Stimulated activated naive B cell treated with anti-CD40 and anti-IgM and Interleukin-4, amounts not matched to agents 10 μg/mL and 1 μg/mL and 100 μg/mL, for 72 hours (primary cell): ENCODE measurements around the gene CAMTA1.

Experiments
- ATAC-seq, 2 donors: fragments of 150-1000 bp; cut with Tn5 transposase; replicated peaks; 2 replicates each; pipeline ENCODE4 v1.10.0; 2021; ENCODE audit warnings: moderate library complexity in 1 of 2
- DNase-seq: peaks from one replicate; pipeline ENCODE4 v3.0.0; 2021
- H3K27ac Mint-ChIP-seq: one replicate; pipeline ENCODE4 v1.8.0; 2022; ENCODE audit warnings: mild to moderate bottlenecking, mixed read lengths
- H3K27me3 Mint-ChIP-seq, 2 donors: one replicate each; pipeline ENCODE4 v1.8.0; 2022; ENCODE audit warnings: mixed read lengths in 2 of 2
- H3K36me3 Mint-ChIP-seq, 2 donors: one replicate each; pipeline ENCODE4 v1.8.0; 2022; ENCODE audit warnings: mixed read lengths in 2 of 2, mild to moderate bottlenecking in 1 of 2
- H3K4me1 Mint-ChIP-seq, 2 donors: one replicate each; pipeline ENCODE4 v1.8.0; 2022; ENCODE audit warnings: mixed read lengths in 2 of 2, mild to moderate bottlenecking in 1 of 2
- H3K4me3 Mint-ChIP-seq, 2 donors: one replicate each; pipeline ENCODE4 v1.8.0; 2022; ENCODE audit warnings: mild to moderate bottlenecking in 2 of 2, mixed read lengths in 2 of 2, moderate library complexity in 1 of 2
- H3K9me3 Mint-ChIP-seq, 2 donors: one replicate each; pipeline ENCODE4 v1.8.0; 2022; ENCODE audit warnings: mixed read lengths in 2 of 2, mild to moderate bottlenecking in 1 of 2

The CAMTA1 gene

GRCh38 chr1:7303554-7304317 is 518.5 kb downstream of the CAMTA1 start:
- no peak for ATAC-seq
- H3K27me3 Mint-ChIP-seq, result peaks cover 6 to 13% of the 10 kb centered on the region in 2 donors
- no peak overlapping the region for H3K27ac Mint-ChIP-seq
- no peak overlapping the region for H3K4me3 Mint-ChIP-seq
- no peak for DNase-seq
- H3K4me1 Mint-ChIP-seq, result no peaks in the 10 kb centered on the region
- H3K36me3 Mint-ChIP-seq, result no peaks in the 10 kb centered on the region
- peaks cover 6 to 8% of the 10 kb centered on the region in 2 donors for H3K9me3 Mint-ChIP-seq

- Mint-ChIP-seq H3K4me3 (no peak overlapping the region), H3K27ac (no peak overlapping the region), H3K4me1 (no peaks in the 10 kb centered on the region), H3K27me3 (peaks cover 5 to 29% of the 10 kb centered on the region in 2 donors), H3K36me3 (no peaks in the 10 kb centered on the region), H3K9me3 (peaks cover under 1 to 3% of the 10 kb centered on the region in 2 donors)
- no peak for DNase-seq
- ATAC-seq, result no peak
These were observed 527.9 kb downstream of the CAMTA1 start for GRCh38 chr1:7313081-7313546.

GRCh38 chr1:7313826-7314225 is 528.6 kb downstream of the CAMTA1 start:
- Mint-ChIP-seq H3K27ac (no peak overlapping the region), H3K4me1 (no peaks in the 10 kb centered on the region), H3K4me3 (no peak overlapping the region), H3K27me3 (peaks cover 5 to 29% of the 10 kb centered on the region in 2 donors), H3K36me3 (no peaks in the 10 kb centered on the region), H3K9me3 (peaks cover 0 to 2% of the 10 kb centered on the region in 2 donors)
- DNase-seq (no peak), ATAC-seq (no peak)

GRCh38 chr1:7315316-7315715 is 530.1 kb downstream of the CAMTA1 start:
- Mint-ChIP-seq H3K27ac (no peak overlapping the region), H3K4me1 (no peaks in the 10 kb centered on the region), H3K4me3 (no peak overlapping the region), H3K27me3 (peaks cover 5 to 29% of the 10 kb centered on the region in 2 donors), H3K9me3 (peaks cover 0 to 2% of the 10 kb centered on the region in 2 donors), H3K36me3 (no peaks in the 10 kb centered on the region)
- DNase-seq, result no peak
- ATAC-seq, result no peak

GRCh38 chr1:7315946-7316345 is 530.7 kb downstream of the CAMTA1 start:
- DNase-seq, result no peak
- H3K4me3 Mint-ChIP-seq, result no peak overlapping the region
- H3K4me1 Mint-ChIP-seq, result no peaks in the 10 kb centered on the region
- H3K36me3 Mint-ChIP-seq, result no peaks in the 10 kb centered on the region
- H3K27ac Mint-ChIP-seq, result no peak overlapping the region
- ATAC-seq, result no peak
- H3K27me3 Mint-ChIP-seq, result peaks cover 5 to 29% of the 10 kb centered on the region in 2 donors
- H3K9me3 Mint-ChIP-seq, result peaks cover 0 to 2% of the 10 kb centered on the region in 2 donors

GRCh38 chr1:7317888-7318287 is 532.6 kb downstream of the CAMTA1 start:
- no peak overlapping the region for H3K27ac Mint-ChIP-seq
- ATAC-seq, result no peak
- DNase-seq, result no peak
- no peak overlapping the region for H3K4me3 Mint-ChIP-seq
- H3K36me3 Mint-ChIP-seq, result no peaks in the 10 kb centered on the region
- peaks cover 0 to 2% of the 10 kb centered on the region in 2 donors for H3K9me3 Mint-ChIP-seq
- H3K4me1 Mint-ChIP-seq, result no peaks in the 10 kb centered on the region
- peaks cover 12 to 26% of the 10 kb centered on the region in 2 donors for H3K27me3 Mint-ChIP-seq

- H3K4me1 Mint-ChIP-seq, result no peaks in the 10 kb centered on the region
- ATAC-seq (no peak), DNase-seq (no peak)
- peaks cover 12 to 32% of the 10 kb centered on the region in 2 donors for H3K27me3 Mint-ChIP-seq
- no peaks in the 10 kb centered on the region for H3K9me3 Mint-ChIP-seq
- no peak overlapping the region for H3K4me3 Mint-ChIP-seq
- H3K36me3 Mint-ChIP-seq, result no peaks in the 10 kb centered on the region
- H3K27ac Mint-ChIP-seq, result no peak overlapping the region
These were observed 533.9 kb downstream of the CAMTA1 start for GRCh38 chr1:7319196-7319595.

GRCh38 chr1:7320661-7321060 is 535.4 kb downstream of the CAMTA1 start:
- H3K27ac Mint-ChIP-seq, result no peak overlapping the region
- DNase-seq (no peak), ATAC-seq (no peak)
- H3K4me1 Mint-ChIP-seq, result no peaks in the 10 kb centered on the region
- H3K4me3 Mint-ChIP-seq, result no peak overlapping the region
- H3K36me3 Mint-ChIP-seq, result no peaks in the 10 kb centered on the region
- peaks cover 19 to 47% of the 10 kb centered on the region in 2 donors for H3K27me3 Mint-ChIP-seq
- H3K9me3 Mint-ChIP-seq, result no peaks in the 10 kb centered on the region

GRCh38 chr1:7322283-7322785 is 537.1 kb downstream of the CAMTA1 start:
- H3K27ac Mint-ChIP-seq, result no peak overlapping the region
- ATAC-seq (no peak), DNase-seq (no peak)
- H3K36me3 Mint-ChIP-seq, result peaks cover 0 to 3% of the 10 kb centered on the region in 2 donors
- H3K27me3 Mint-ChIP-seq, result peaks cover 19 to 36% of the 10 kb centered on the region in 2 donors
- no peak overlapping the region for H3K4me3 Mint-ChIP-seq
- H3K9me3 Mint-ChIP-seq, result peaks cover 3 to 4% of the 10 kb centered on the region in 2 donors
- H3K4me1 Mint-ChIP-seq, result no peaks in the 10 kb centered on the region

- H3K27me3 Mint-ChIP-seq, result peaks cover 19 to 30% of the 10 kb centered on the region in 2 donors
- DNase-seq, result no peak
- H3K9me3 Mint-ChIP-seq, result peaks cover 4 to 9% of the 10 kb centered on the region in 2 donors
- peaks cover 0 to 3% of the 10 kb centered on the region in 2 donors for H3K36me3 Mint-ChIP-seq
- no peaks in the 10 kb centered on the region for H3K4me1 Mint-ChIP-seq
- no peak overlapping the region for H3K27ac Mint-ChIP-seq
- no peak overlapping the region for H3K4me3 Mint-ChIP-seq
- ATAC-seq, result no peak
These were observed 537.7 kb downstream of the CAMTA1 start for GRCh38 chr1:7322912-7323311.

GRCh38 chr1:7325254-7325653 is 540.0 kb downstream of the CAMTA1 start:
- Mint-ChIP-seq H3K4me1 (no peaks in the 10 kb centered on the region), H3K27me3 (peaks cover 19 to 29% of the 10 kb centered on the region in 2 donors)

GRCh38 chr1:7326366-7326765 is 541.1 kb downstream of the CAMTA1 start:
- no peak for DNase-seq
- H3K27ac Mint-ChIP-seq, result no peak overlapping the region
- H3K27me3 Mint-ChIP-seq, result peaks cover 18 to 27% of the 10 kb centered on the region in 2 donors
- no peaks in the 10 kb centered on the region for H3K4me1 Mint-ChIP-seq
- H3K9me3 Mint-ChIP-seq, result peaks cover 4 to 10% of the 10 kb centered on the region in 2 donors
- peaks cover 0 to 3% of the 10 kb centered on the region in 2 donors for H3K36me3 Mint-ChIP-seq
- no peak for ATAC-seq
- no peak overlapping the region for H3K4me3 Mint-ChIP-seq

More at GRCh38 chr1:7325254-7325653, 540.0 kb downstream of the CAMTA1 start:
- no peak overlapping the region for H3K27ac Mint-ChIP-seq
- DNase-seq (no peak), ATAC-seq (no peak)
- H3K4me3 Mint-ChIP-seq, result no peak overlapping the region
- peaks cover 0 to 3% of the 10 kb centered on the region in 2 donors for H3K36me3 Mint-ChIP-seq
- H3K9me3 Mint-ChIP-seq, result peaks cover 4 to 10% of the 10 kb centered on the region in 2 donors

GRCh38 chr1:7327849-7328248 is 542.6 kb downstream of the CAMTA1 start:
- no peak overlapping the region for H3K27ac Mint-ChIP-seq
- no peaks in the 10 kb centered on the region for H3K4me1 Mint-ChIP-seq
- ATAC-seq, result no peak
- no peak for DNase-seq
- H3K9me3 Mint-ChIP-seq, result peaks cover 4 to 10% of the 10 kb centered on the region in 2 donors
- H3K4me3 Mint-ChIP-seq, result no peak overlapping the region
- H3K27me3 Mint-ChIP-seq, result peaks cover 13 to 25% of the 10 kb centered on the region in 2 donors
- peaks cover 0 to 3% of the 10 kb centered on the region in 2 donors for H3K36me3 Mint-ChIP-seq

- Mint-ChIP-seq H3K27me3 (peaks cover 10 to 22% of the 10 kb centered on the region in 2 donors), H3K9me3 (peaks cover 4 to 10% of the 10 kb centered on the region in 2 donors), H3K4me1 (no peaks in the 10 kb centered on the region), H3K4me3 (no peak overlapping the region), H3K27ac (no peak overlapping the region), H3K36me3 (peaks cover 0 to 3% of the 10 kb centered on the region in 2 donors)
- no peak for DNase-seq
- no peak for ATAC-seq
These were observed 544.8 kb downstream of the CAMTA1 start for GRCh38 chr1:7329868-7330615.
